ENCODE data around the gene CALML6. TPM values are rescaled to one million over a fixed set of nuclear protein-coding genes. Genes with fewer than 3 reads are reported as not detected.

The CALML6 gene
- total RNA-seq, 1 experiment from 2014 or later = 1.9 TPM

GRCh38 chr1:1881727-1882126, 33.3 kb upstream of the CALML6 start:
- Mint-ChIP-seq H3K36me3 (peaks cover 21% of the 10 kb centered on the region), H3K27me3 (ENCODE audit: low read depth) (no peaks in the 10 kb centered on the region), H3K4me3 (no peak overlapping the region), H3K9me3 (peaks cover 4% of the 10 kb centered on the region; the same call in 1 of the 2 replicates), H3K4me1 (peaks cover 46% of the 10 kb centered on the region), H3K27ac (peak overlapping the region; percentile 64)
- ChIA-PET POLR2A (interaction anchor here (0.6 to 1.0 kb wide), 2 partner anchors 10 to 24 kb away, joined by 3 to 7 read pairs; no protein-coding TSS in a partner anchor), CTCF (interaction anchor here (0.9 to 1.6 kb wide), 2 partner anchors 23 to 24 kb away, joined by 3 to 5 read pairs; no protein-coding TSS in a partner anchor)
- no peak for TF ChIP-seq ZNF416 (CRISPR knock-in tag; IDR thresholded peaks at IDR 0.05)
- TF ChIP-seq ATF6 (CRISPR knock-in tag; IDR thresholded peaks at IDR 0.05) = no peak
- no peak for TF ChIP-seq HMGXB4 (CRISPR knock-in tag; IDR thresholded peaks at IDR 0.05)
- TF ChIP-seq ATF1 (CRISPR knock-in tag; IDR thresholded peaks at IDR 0.05) = no peak
- TF ChIP-seq E2F4 (CRISPR knock-in tag; IDR thresholded peaks at IDR 0.05; ENCODE audit: borderline replicate concordance, low read depth) = no peak
- no peak for TF ChIP-seq ZNF317 (CRISPR knock-in tag; IDR thresholded peaks at IDR 0.05; ENCODE audit: borderline replicate concordance, low read depth)
- TF ChIP-seq SOX15 (CRISPR knock-in tag; IDR thresholded peaks at IDR 0.05) = no peak
- TF ChIP-seq, protein P1, sequence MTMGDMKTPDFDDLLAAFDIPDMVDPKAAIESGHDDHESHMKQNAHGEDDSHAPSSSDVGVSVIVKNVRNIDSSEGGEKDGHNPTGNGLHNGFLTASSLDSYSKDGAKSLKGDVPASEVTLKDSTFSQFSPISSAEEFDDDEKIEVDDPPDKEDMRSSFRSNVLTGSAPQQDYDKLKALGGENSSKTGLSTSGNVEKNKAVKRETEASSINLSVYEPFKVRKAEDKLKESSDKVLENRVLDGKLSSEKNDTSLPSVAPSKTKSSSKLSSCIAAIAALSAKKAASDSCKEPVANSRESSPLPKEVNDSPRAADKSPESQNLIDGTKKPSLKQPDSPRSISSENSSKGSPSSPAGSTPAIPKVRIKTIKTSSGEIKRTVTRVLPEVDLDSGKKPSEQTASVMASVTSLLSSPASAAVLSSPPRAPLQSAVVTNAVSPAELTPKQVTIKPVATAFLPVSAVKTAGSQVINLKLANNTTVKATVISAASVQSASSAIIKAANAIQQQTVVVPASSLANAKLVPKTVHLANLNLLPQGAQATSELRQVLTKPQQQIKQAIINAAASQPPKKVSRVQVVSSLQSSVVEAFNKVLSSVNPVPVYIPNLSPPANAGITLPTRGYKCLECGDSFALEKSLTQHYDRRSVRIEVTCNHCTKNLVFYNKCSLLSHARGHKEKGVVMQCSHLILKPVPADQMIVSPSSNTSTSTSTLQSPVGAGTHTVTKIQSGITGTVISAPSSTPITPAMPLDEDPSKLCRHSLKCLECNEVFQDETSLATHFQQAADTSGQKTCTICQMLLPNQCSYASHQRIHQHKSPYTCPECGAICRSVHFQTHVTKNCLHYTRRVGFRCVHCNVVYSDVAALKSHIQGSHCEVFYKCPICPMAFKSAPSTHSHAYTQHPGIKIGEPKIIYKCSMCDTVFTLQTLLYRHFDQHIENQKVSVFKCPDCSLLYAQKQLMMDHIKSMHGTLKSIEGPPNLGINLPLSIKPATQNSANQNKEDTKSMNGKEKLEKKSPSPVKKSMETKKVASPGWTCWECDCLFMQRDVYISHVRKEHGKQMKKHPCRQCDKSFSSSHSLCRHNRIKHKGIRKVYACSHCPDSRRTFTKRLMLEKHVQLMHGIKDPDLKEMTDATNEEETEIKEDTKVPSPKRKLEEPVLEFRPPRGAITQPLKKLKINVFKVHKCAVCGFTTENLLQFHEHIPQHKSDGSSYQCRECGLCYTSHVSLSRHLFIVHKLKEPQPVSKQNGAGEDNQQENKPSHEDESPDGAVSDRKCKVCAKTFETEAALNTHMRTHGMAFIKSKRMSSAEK (CRISPR knock-in tag; IDR thresholded peaks at IDR 0.05; ENCODE audit: borderline replicate concordance) = no peak
- TF ChIP-seq MYBL2 (CRISPR knock-in tag; IDR thresholded peaks at IDR 0.05) = no peak
- TF ChIP-seq NFATC4 (CRISPR knock-in tag; IDR thresholded peaks at IDR 0.05) = no peak
- TF ChIP-seq, protein P2, sequence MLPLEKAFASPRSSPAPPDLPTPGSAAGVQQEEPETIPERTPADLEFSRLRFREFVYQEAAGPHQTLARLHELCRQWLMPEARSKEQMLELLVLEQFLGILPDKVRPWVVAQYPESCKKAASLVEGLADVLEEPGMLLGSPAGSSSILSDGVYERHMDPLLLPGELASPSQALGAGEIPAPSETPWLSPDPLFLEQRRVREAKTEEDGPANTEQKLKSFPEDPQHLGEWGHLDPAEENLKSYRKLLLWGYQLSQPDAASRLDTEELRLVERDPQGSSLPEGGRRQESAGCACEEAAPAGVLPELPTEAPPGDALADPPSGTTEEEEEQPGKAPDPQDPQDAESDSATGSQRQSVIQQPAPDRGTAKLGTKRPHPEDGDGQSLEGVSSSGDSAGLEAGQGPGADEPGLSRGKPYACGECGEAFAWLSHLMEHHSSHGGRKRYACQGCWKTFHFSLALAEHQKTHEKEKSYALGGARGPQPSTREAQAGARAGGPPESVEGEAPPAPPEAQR (CRISPR knock-in tag; IDR thresholded peaks at IDR 0.05) = no peak
- TF ChIP-seq NFE2L1 (CRISPR knock-in tag; IDR thresholded peaks at IDR 0.05) = no peak
- TF ChIP-seq, protein P3, sequence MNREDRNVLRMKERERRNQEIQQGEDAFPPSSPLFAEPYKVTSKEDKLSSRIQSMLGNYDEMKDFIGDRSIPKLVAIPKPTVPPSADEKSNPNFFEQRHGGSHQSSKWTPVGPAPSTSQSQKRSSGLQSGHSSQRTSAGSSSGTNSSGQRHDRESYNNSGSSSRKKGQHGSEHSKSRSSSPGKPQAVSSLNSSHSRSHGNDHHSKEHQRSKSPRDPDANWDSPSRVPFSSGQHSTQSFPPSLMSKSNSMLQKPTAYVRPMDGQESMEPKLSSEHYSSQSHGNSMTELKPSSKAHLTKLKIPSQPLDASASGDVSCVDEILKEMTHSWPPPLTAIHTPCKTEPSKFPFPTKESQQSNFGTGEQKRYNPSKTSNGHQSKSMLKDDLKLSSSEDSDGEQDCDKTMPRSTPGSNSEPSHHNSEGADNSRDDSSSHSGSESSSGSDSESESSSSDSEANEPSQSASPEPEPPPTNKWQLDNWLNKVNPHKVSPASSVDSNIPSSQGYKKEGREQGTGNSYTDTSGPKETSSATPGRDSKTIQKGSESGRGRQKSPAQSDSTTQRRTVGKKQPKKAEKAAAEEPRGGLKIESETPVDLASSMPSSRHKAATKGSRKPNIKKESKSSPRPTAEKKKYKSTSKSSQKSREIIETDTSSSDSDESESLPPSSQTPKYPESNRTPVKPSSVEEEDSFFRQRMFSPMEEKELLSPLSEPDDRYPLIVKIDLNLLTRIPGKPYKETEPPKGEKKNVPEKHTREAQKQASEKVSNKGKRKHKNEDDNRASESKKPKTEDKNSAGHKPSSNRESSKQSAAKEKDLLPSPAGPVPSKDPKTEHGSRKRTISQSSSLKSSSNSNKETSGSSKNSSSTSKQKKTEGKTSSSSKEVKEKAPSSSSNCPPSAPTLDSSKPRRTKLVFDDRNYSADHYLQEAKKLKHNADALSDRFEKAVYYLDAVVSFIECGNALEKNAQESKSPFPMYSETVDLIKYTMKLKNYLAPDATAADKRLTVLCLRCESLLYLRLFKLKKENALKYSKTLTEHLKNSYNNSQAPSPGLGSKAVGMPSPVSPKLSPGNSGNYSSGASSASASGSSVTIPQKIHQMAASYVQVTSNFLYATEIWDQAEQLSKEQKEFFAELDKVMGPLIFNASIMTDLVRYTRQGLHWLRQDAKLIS (CRISPR knock-in tag; IDR thresholded peaks at IDR 0.05; ENCODE audit: borderline replicate concordance) = no peak
- TF ChIP-seq IRF2 (CRISPR knock-in tag; IDR thresholded peaks at IDR 0.05; ENCODE audit: borderline replicate concordance, low read depth) = no peak
- ATAC-seq = no peak; the same call in 1 of the 2 replicates
- DNase-seq (ENCODE audit: low spot score) = no peak
